ENCODE results near the gene TBC1D19. TPM values are rescaled to one million over a fixed set of nuclear protein-coding genes. Genes with fewer than 3 reads are reported as not detected.

The TBC1D19 gene
- total and polyA plus RNA-seq, 2 donors from 2014 or later, result 10.8 to 19.1 TPM

DNA sequence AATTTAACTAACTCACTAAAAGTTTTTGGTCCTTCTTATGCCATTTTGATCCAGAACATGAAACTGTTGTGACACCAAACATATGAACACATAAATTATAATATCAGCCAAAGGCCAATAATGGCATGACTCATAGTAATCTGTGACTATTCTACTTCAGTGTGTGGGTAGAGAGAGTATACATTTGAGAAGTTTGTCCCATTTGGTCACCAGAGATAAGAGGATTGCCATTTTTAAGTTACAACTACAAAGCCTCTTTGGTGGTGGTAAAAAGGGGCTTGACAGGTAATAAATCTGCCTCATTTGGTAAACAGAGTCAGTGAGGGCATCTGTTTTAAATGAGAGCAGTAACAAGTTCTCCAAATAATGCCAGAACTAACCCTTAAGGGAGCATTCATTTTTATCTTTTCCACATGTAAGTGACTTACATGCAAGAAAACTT is 117.9 kb downstream of the TBC1D19 start:
- Histone ChIP-seq H3K36me3 (ENCODE audit: control insufficient read depth in 2 of 3, insufficient read depth in 3 of 3, low read length in 3 of 3) (no peaks in the 10 kb centered on the region), H3K27me3 (ENCODE audit: control insufficient read depth, insufficient read depth, low read length) (no peaks in the 10 kb centered on the region), H3K9ac (ENCODE audit: low read length in 3 of 3) (no peak overlapping the region), H3K4me1 (ENCODE audit: control insufficient read depth in 2 of 3, insufficient read depth in 2 of 3, low read depth in 1 of 3, low read length in 3 of 3) (no peaks in the 10 kb centered on the region), H3K9me3 (ENCODE audit: control insufficient read depth in 2 of 3, insufficient read depth in 1 of 3, low read length in 3 of 3) (peaks cover 0 to 2% (median 0%) of the 10 kb centered on the region in 3 donors), H3K4me3 (ENCODE audit: low read length in 3 of 3) (no peak overlapping the region), H3K27ac (ENCODE audit: low read depth in 2 of 2, low read length in 2 of 2) (no peak overlapping the region)
- no peak for FAIRE-seq
- no peak for DNase-seq
- intact Hi-C loops (cut with DNase I), result no loop called here
- TF ChIP-seq CTCF (IDR thresholded peaks at IDR 0.05; ENCODE audit: borderline replicate concordance, extremely low read depth, insufficient read depth), result no peak

DNA sequence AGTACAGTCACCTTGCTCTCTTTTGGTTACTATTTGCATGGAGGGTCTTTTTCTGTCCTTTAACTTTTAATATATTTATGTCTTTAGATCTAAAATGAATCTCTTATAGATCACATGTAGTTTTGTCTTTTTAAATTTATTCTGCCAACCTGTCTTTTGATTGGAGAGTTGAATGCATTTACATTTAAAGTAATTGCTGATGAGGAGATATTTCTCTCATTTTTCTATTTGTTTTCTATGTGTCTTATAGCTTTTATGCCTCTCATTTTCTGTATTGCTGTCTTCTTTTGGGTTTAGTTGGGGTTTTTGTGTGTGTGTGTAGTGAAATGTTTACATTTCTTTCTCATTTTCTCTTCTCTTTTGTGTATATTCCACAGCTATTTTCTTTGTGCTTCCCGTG is 123.5 kb downstream of the TBC1D19 start:
- Histone ChIP-seq H3K36me3 (ENCODE audit: control insufficient read depth in 2 of 3, insufficient read depth in 3 of 3, low read length in 3 of 3) (peaks cover 0 to 3% (median 0%) of the 10 kb centered on the region in 3 donors), H3K27me3 (ENCODE audit: control insufficient read depth, insufficient read depth, low read length) (no peaks in the 10 kb centered on the region), H3K9me3 (ENCODE audit: control insufficient read depth in 2 of 3, insufficient read depth in 1 of 3, low read length in 3 of 3) (peaks cover 0 to 2% (median 0%) of the 10 kb centered on the region in 3 donors), H3K9ac (ENCODE audit: low read length in 3 of 3) (no peak overlapping the region), H3K4me3 (ENCODE audit: low read length in 3 of 3) (no peak overlapping the region), H3K27ac (ENCODE audit: low read depth in 2 of 2, low read length in 2 of 2) (no peak overlapping the region), H3K4me1 (ENCODE audit: control insufficient read depth in 2 of 3, insufficient read depth in 2 of 3, low read depth in 1 of 3, low read length in 3 of 3) (no peaks in the 10 kb centered on the region)
- no peak for TF ChIP-seq CTCF (IDR thresholded peaks at IDR 0.05; ENCODE audit: borderline replicate concordance, extremely low read depth, insufficient read depth)
- no peak for DNase-seq
- no peak for FAIRE-seq
- intact Hi-C loops (cut with DNase I), result no loop called here

DNA sequence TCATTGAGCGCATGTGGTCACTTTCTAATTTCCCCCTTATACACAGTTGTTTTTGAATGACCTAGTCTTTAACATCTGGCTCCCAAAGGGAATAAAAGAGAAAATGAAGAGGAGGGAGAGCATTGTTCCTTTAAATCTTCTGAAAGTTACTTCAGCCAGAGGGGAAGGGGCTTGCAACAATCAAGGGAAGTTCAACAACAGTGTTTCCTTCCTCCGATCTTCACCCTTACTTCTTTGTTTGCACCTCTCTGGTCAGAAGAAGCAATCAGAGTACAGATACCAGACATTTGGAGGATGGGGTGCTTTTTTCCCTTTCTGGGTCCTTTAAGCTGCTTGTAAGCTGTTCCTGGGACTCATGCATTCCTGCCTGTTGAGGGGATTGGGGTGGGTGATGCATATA is 125.4 kb downstream of the TBC1D19 start:
- no peaks in the 10 kb centered on the region for H3K4me1 ChIP-seq (ENCODE audit: control insufficient read depth in 2 of 3, insufficient read depth in 2 of 3, low read depth in 1 of 3, low read length in 3 of 3)
- no peak overlapping the region for H3K4me3 ChIP-seq (ENCODE audit: low read length in 3 of 3)
- TF ChIP-seq CTCF (IDR thresholded peaks at IDR 0.05; ENCODE audit: borderline replicate concordance, extremely low read depth, insufficient read depth), result no peak
- H3K9ac ChIP-seq (ENCODE audit: low read length in 3 of 3), result no peak overlapping the region
- FAIRE-seq, result no peak
- intact Hi-C loops (cut with DNase I), result no loop called here
- H3K27ac ChIP-seq (ENCODE audit: low read depth in 2 of 2, low read length in 2 of 2), result no peak overlapping the region
- peaks cover 0 to 2% (median 0%) of the 10 kb centered on the region in 3 donors for H3K9me3 ChIP-seq (ENCODE audit: control insufficient read depth in 2 of 3, insufficient read depth in 1 of 3, low read length in 3 of 3)
- H3K27me3 ChIP-seq (ENCODE audit: control insufficient read depth, insufficient read depth, low read length), result no peaks in the 10 kb centered on the region
- DNase-seq, result peak in 1 of 5 donors; percentile 10
- peaks cover 0 to 3% (median 0%) of the 10 kb centered on the region in 3 donors for H3K36me3 ChIP-seq (ENCODE audit: control insufficient read depth in 2 of 3, insufficient read depth in 3 of 3, low read length in 3 of 3)

GRCh38 chr4:26713563-26714151 is 129.8 kb downstream of the TBC1D19 start:
- DNase-seq (no peak), FAIRE-seq (no peak)
- no peaks in the 10 kb centered on the region for H3K27me3 ChIP-seq (ENCODE audit: control insufficient read depth, insufficient read depth, low read length)
- no peak overlapping the region for H3K4me3 ChIP-seq (ENCODE audit: low read length in 3 of 3)
- H3K4me1 ChIP-seq (ENCODE audit: control insufficient read depth in 2 of 3, insufficient read depth in 2 of 3, low read depth in 1 of 3, low read length in 3 of 3), result no peaks in the 10 kb centered on the region
- no peaks in the 10 kb centered on the region for H3K9me3 ChIP-seq (ENCODE audit: control insufficient read depth in 2 of 3, insufficient read depth in 1 of 3, low read length in 3 of 3)
- TF ChIP-seq CTCF (IDR thresholded peaks at IDR 0.05; ENCODE audit: borderline replicate concordance, extremely low read depth, insufficient read depth), result no peak
- no peak overlapping the region for H3K9ac ChIP-seq (ENCODE audit: low read length in 3 of 3)
- intact Hi-C loops (cut with DNase I), result no loop called here
- H3K27ac ChIP-seq (ENCODE audit: low read depth in 2 of 2, low read length in 2 of 2), result no peak overlapping the region
- H3K36me3 ChIP-seq (ENCODE audit: control insufficient read depth in 2 of 3, insufficient read depth in 3 of 3, low read length in 3 of 3), result peaks cover 0 to 3% (median 0%) of the 10 kb centered on the region in 3 donors
